Left lung (tissue), 10 donors: ENCODE data around the gene RTEL1. TPM values are rescaled to one million over a fixed set of nuclear protein-coding genes. Genes with fewer than 3 reads are reported as not detected.

Experiments
- ATAC-seq: fragments of 200-7000 bp; cut with Tn5 transposase; one replicate; pipeline ENCODE4 v1.9.1; 2020; ENCODE audit warnings: moderate library complexity
- DNase-seq, 4 donors: peaks; one replicate each; pipeline ENCODE4 v3.0.0-alpha.2; 2013 to 2020
- H3K27ac ChIP-seq, 2 donors: fragments of 200-600 bp; sonication (generic) in 1 of 2; one replicate each; pipeline versions ENCODE4 v1.5.0 to v1.8.0; 2020 to 2021
- H3K27me3 ChIP-seq, 2 donors: fragments of 200-600 bp; sonication (generic) in 1 of 2; one replicate each; pipeline versions ENCODE4 v1.5.0 to v1.8.0; 2020 to 2021
- H3K36me3 ChIP-seq, 2 donors: fragments of 200-600 bp; sonication (generic) in 1 of 2; one replicate each; pipeline versions ENCODE4 v1.5.0 to v1.8.0; 2020 to 2021
- H3K4me1 ChIP-seq, 2 donors: fragments of 200-600 bp; one replicate each; pipeline ENCODE4 v1.8.0; 2021
- H3K4me3 ChIP-seq, 2 donors: fragments of 200-600 bp; sonication (generic) in 1 of 2; one replicate each; pipeline versions ENCODE4 v1.5.0 to v1.8.0; 2020 to 2021; ENCODE audit warnings: mild to moderate bottlenecking in 1 of 2
- H3K9me3 ChIP-seq, 2 donors: fragments of 200-600 bp; sonication (generic) in 1 of 2; one replicate each; pipeline versions ENCODE4 v1.5.0 to v1.8.0; 2020 to 2021
- intact Hi-C, 2 donors: fragments of 100-400 bp; cut with DNase I; formaldehyde crosslinking; loops; one replicate each; pipeline versions ENCODE4 v1.11.2 to v1.14.2; 2022
- polyA plus RNA-seq, 6 donors: library from polyadenylated mRNA; unstranded; fragments of 120-200 nt; gene quantifications; one replicate each; pipeline ENCODE4 v1.2.1, GENCODE V29; 2013; ENCODE audit not compliant: insufficient read length in 6 of 6
- total RNA-seq, 2 donors: library from RNA; stranded (reverse); fragmentation: NEBNext Ultra II Directional; extraction: Animal tissue kit (Norgen Biotek cat#: 25700); gene quantifications; one replicate each; pipeline ENCODE4 v1.2.1, GENCODE V29; 2021
- TF ChIP-seq, protein P1 (sequence below), 2 donors: fragments of 200-600 bp; sonication (generic) in 1 of 2; IDR thresholded peaks; one replicate each; pipeline versions ENCODE4 v1.5.0 to v1.8.0; 2021; ENCODE audit warnings: antibody characterized with exemption in 2 of 2
- donor health status: DM: no; HTN: yes; CAD: no.
- donor health status: DM: no; HTN: no; CAD: no.

RTEL1 gene
- total and polyA plus RNA-seq, 8 donors, result 19.6 to 38.8 (median 22.4) TPM

DNA sequence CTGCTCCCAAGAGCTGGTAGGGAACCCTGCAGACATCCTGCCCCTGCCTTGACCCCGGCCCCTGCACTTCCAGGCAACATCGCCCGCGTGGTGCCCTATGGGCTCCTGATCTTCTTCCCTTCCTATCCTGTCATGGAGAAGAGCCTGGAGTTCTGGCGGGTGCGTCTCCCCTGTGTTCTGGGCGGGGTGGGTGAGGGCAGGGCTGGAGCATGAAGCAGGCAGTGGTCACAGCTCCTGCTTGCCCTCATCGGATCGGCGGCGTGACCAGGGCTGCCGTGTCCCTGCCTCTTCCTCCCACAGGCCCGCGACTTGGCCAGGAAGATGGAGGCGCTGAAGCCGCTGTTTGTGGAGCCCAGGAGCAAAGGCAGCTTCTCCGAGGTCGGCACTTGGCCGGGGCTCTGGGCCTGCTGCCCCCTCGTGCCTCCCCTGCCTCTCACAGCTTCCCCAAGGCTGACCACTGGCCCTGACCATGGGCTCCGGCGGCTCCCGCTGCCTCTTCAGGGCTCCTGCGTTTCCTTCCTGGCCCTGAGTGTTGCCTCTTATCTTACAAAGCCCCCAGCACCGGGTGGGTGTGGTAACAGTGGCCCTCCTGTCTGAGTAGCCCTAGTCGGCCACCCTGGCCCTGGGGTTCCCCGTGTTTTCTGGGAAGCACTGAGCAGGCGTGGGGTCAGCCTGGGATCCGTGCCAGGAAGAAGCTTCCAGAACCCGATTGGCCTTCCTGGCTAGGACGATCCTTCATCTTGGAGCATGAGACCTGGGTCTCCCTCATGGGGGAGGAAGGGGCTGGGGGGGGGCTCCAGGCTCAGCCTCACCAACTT is 30.3 kb downstream of the RTEL1 start:
- peaks cover 0 to 9% of the 10 kb centered on the region in 2 donors for H3K36me3 ChIP-seq
- no peaks in the 10 kb centered on the region for H3K27me3 ChIP-seq
- H3K27ac ChIP-seq, result peak overlapping the region; percentile 88 to 91
- no peaks in the 10 kb centered on the region for H3K9me3 ChIP-seq
- ATAC-seq (no peak), DNase-seq (no peak)
- intact Hi-C loops, result no loop called here
- TF ChIP-seq, protein P1, sequence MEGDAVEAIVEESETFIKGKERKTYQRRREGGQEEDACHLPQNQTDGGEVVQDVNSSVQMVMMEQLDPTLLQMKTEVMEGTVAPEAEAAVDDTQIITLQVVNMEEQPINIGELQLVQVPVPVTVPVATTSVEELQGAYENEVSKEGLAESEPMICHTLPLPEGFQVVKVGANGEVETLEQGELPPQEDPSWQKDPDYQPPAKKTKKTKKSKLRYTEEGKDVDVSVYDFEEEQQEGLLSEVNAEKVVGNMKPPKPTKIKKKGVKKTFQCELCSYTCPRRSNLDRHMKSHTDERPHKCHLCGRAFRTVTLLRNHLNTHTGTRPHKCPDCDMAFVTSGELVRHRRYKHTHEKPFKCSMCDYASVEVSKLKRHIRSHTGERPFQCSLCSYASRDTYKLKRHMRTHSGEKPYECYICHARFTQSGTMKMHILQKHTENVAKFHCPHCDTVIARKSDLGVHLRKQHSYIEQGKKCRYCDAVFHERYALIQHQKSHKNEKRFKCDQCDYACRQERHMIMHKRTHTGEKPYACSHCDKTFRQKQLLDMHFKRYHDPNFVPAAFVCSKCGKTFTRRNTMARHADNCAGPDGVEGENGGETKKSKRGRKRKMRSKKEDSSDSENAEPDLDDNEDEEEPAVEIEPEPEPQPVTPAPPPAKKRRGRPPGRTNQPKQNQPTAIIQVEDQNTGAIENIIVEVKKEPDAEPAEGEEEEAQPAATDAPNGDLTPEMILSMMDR (IDR thresholded peaks at IDR 0.05), result no peak
- H3K4me1 ChIP-seq, result peaks cover 20 to 62% of the 10 kb centered on the region in 2 donors
- H3K4me3 ChIP-seq, result no peak overlapping the region

DNA sequence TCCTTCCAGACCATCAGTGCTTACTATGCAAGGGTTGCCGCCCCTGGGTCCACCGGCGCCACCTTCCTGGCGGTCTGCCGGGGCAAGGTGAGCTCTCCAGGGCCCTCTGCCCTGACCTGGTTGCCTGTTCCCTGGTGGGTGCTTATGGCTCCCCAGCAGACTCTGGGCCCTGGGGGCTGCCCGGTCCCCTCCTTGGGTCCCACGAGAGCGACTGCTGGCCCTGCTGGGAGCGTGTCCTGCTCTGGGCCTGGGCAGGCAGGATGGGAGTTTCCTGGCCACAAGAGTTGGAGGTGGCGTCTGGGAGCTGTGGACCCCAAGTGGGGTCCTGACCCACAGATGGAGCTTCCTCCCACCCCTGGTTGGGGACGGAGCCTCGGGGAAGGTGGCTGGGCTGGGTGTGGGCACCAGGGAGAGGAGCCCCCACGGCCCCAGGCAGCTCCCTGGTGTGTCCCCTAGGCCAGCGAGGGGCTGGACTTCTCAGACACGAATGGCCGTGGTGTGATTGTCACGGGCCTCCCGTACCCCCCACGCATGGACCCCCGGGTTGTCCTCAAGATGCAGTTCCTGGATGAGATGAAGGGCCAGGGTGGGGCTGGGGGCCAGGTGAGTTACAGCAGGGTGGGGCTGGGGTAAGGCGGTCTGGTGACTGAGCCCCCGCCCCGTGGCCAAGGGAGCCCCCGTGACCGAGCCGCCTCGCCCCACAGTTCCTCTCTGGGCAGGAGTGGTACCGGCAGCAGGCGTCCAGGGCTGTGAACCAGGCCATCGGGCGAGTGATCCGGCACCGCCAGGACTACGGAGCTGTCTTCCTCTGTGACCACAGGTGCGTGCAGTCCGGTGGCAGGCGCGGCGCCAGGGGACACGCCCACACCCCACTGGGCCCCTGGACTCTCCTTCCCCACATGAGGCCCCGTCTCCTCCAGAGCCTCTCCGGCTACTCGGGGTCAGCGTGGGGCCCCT is 31.2 kb downstream of the RTEL1 start:
- peaks cover 0 to 13% of the 10 kb centered on the region in 2 donors for H3K36me3 ChIP-seq
- TF ChIP-seq, protein P1 (IDR thresholded peaks at IDR 0.05), result no peak
- DNase-seq, result no peak
- peak overlapping the region; percentile 88 to 91 for H3K27ac ChIP-seq
- H3K9me3 ChIP-seq, result no peaks in the 10 kb centered on the region
- peaks cover 20 to 62% of the 10 kb centered on the region in 2 donors for H3K4me1 ChIP-seq
- H3K4me3 ChIP-seq, result no peak overlapping the region
- ATAC-seq, result no peak
- H3K27me3 ChIP-seq, result no peaks in the 10 kb centered on the region
- intact Hi-C loops, result no loop called here

DNA sequence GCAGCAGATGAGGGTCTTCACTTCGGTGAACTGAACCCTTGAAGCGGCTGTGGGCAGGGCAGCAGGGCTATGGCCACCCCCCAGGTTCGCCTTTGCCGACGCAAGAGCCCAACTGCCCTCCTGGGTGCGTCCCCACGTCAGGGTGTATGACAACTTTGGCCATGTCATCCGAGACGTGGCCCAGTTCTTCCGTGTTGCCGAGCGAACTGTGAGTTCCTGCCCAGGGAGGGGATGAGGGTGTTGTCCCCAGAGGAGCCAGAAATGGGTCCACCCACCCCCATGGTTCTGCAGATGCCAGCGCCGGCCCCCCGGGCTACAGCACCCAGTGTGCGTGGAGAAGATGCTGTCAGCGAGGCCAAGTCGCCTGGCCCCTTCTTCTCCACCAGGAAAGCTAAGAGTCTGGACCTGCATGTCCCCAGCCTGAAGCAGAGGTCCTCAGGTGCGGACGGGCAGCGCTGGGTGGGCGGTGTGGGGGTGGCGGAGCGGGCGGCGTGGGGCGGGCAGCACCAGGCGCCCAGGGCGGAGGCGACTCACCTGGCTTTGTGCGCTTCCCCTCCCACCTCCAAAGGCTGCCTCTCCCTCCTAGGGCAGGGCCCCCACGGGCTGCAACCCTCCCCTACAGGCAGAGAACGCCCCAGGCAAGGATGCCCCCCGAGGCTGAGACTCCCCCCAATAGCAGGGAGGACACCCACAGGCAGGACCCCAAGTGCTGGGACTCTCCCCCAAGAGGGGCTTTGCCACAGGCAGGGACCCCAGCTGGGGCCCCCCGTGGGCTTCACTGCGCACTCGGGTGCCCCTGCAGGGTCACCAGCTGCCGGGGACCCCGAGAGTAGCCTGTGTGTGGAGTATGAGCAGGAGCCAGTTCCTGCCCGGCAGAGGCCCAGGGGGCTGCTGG is 32.1 kb downstream of the RTEL1 start:
- TF ChIP-seq, protein P1 (IDR thresholded peaks at IDR 0.05), result no peak
- no peaks in the 10 kb centered on the region for H3K9me3 ChIP-seq
- peak overlapping the region in 1 of 2 donors; percentile 91 for H3K27ac ChIP-seq
- H3K36me3 ChIP-seq, result peaks cover 0 to 22% of the 10 kb centered on the region in 2 donors
- no peaks in the 10 kb centered on the region for H3K27me3 ChIP-seq
- ATAC-seq (no peak), DNase-seq (no peak)
- H3K4me1 ChIP-seq, result peaks cover 20 to 54% of the 10 kb centered on the region in 2 donors
- intact Hi-C loops, result no loop called here
- H3K4me3 ChIP-seq, result no peak overlapping the region

DNA sequence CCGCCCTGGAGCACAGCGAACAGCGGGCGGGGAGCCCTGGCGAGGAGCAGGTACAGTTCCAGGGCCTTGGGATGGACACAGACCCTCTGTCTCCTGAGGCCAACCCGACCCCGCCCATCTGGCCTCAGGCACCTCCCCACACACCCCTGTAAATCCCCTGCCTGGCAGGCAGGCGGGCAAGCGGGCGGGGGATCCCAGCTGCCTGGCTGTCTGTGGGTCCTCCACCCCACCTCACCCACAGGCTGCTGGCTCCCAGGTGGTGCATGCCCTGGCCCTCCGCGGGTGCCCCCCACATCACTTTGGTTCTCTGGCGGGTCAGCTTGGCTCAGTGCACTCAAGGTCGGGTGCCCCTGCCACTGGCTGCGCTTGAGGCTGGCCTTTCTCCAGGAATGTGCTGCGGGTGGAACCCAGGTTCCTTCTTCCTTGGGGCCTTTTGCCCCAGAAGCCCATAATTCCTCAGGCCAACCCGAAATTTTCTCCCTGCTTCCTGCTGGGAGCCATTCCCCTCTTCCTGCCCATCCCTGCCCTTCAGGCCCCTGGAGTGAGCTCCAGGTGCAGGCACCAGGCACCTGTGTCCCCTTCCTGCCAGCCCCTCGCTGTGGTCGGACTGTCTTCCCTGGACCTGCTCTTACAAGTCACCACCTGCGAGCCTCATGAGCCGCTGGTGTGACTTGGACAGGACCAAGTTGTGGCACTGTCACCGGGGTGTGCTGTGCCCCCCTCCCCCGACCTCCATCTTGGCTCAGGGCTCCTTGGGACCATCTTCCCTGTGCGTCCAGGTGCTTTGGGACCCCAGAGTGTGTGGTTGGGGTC is 33.0 kb downstream of the RTEL1 start:
- intact Hi-C loops, result no loop called here
- ATAC-seq (no peak), DNase-seq (no peak)
- H3K36me3 ChIP-seq, result peaks cover 0 to 29% of the 10 kb centered on the region in 2 donors
- H3K9me3 ChIP-seq, result no peaks in the 10 kb centered on the region
- H3K27ac ChIP-seq, result peak overlapping the region in 1 of 2 donors; percentile 10
- H3K27me3 ChIP-seq, result no peaks in the 10 kb centered on the region
- TF ChIP-seq, protein P1 (IDR thresholded peaks at IDR 0.05), result no peak
- peaks cover 18 to 50% of the 10 kb centered on the region in 2 donors for H3K4me1 ChIP-seq
- no peak overlapping the region for H3K4me3 ChIP-seq
